Activated CD8-positive, alpha-beta memory T cell treated with anti-CD3 and anti-CD28 coated beads for 24 hours (primary cell): ENCODE measurements around the gene NCF2.
"Not testable (repeated sequence)": the region's sequence is repeated elsewhere in the genome, so short reads cannot be mapped to it uniquely, and the experiment has no call there.

Experiments
- DNase-seq: peaks from one replicate; pipeline ENCODE4 v3.0.0-alpha.2; 2020

The NCF2 gene

GRCh38 chr1:183590244-183591191 is at the start of gene NCF2:
NCF2 (minus strand) TSS chr1:183590459; CDS start chr1:183590329, 130 bp downstream.
- no peak for DNase-seq

- DNase-seq, result no peak
Observed at GRCh38 chr1:183638649-183639387, 48.6 kb upstream of the NCF2 start.

GRCh38 chr1:183636783-183637182 is 46.5 kb upstream of the NCF2 start:
- DNase-seq, result no peak

GRCh38 chr1:183636334-183636682 is 46.0 kb upstream of the NCF2 start:
- no peak for DNase-seq

- peak; percentile 99 for DNase-seq
Observed at GRCh38 chr1:183635606-183636333, 45.5 kb upstream of the NCF2 start, which contains the start of gene ARPC5. ARPC5 (minus strand) TSS chr1:183635783; CDS start chr1:183635659, 124 bp downstream.

GRCh38 chr1:183635099-183635605 is 44.9 kb upstream of the NCF2 start:
- no peak for DNase-seq

GRCh38 chr1:183634429-183635065 is 44.3 kb upstream of the NCF2 start:
- DNase-seq, result no peak

- no peak for DNase-seq
Observed at GRCh38 chr1:183633676-183634343, 43.6 kb upstream of the NCF2 start.

GRCh38 chr1:183632964-183633363 is 42.7 kb upstream of the NCF2 start:
- DNase-seq, result no peak

- DNase-seq, result no peak
Observed at GRCh38 chr1:183632114-183632513, 41.9 kb upstream of the NCF2 start.

GRCh38 chr1:183630748-183631147 is 40.5 kb upstream of the NCF2 start:
- no peak for DNase-seq

GRCh38 chr1:183628537-183628936 is 38.3 kb upstream of the NCF2 start:
- no peak for DNase-seq

- DNase-seq, result not testable (repeated sequence)
Observed at GRCh38 chr1:183626236-183626635, 36.0 kb upstream of the NCF2 start.

GRCh38 chr1:183622884-183623785 is 32.9 kb upstream of the NCF2 start:
- DNase-seq, result peak; percentile 62

GRCh38 chr1:183622013-183622412 is 31.8 kb upstream of the NCF2 start:
- no peak for DNase-seq

- no peak for DNase-seq
Observed at GRCh38 chr1:183620311-183620710, 30.1 kb upstream of the NCF2 start.

GRCh38 chr1:183619781-183620180 is 29.5 kb upstream of the NCF2 start:
- DNase-seq, result no peak

GRCh38 chr1:183618202-183618601 is 27.9 kb upstream of the NCF2 start:
- DNase-seq, result not testable (repeated sequence)

- DNase-seq, result not testable (repeated sequence)
Observed at GRCh38 chr1:183612975-183613374, 22.7 kb upstream of the NCF2 start.

- no peak for DNase-seq
Observed at GRCh38 chr1:183612407-183612806, 22.1 kb upstream of the NCF2 start.

- DNase-seq, result no peak
Observed at GRCh38 chr1:183611021-183611420, 20.8 kb upstream of the NCF2 start.
